Measurements from ENCODE around the gene B3GAT1.

Gene B3GAT1

GRCh38 chr11:134376150-134376921, 35.7 kb downstream of the B3GAT1 start:
- TF ChIP-seq ZFX (IDR thresholded peaks at IDR 0.05; ENCODE audit: borderline replicate concordance) (no peak), CTCF (IDR thresholded peaks at IDR 0.05) (no peak)
- no peak overlapping the region for H3K27ac ChIP-seq

- H3K27ac ChIP-seq, result no peak overlapping the region
- no peak for TF ChIP-seq CTCF (IDR thresholded peaks at IDR 0.05)
- TF ChIP-seq ZFX (IDR thresholded peaks at IDR 0.05; ENCODE audit: borderline replicate concordance), result no peak
These were observed 37.0 kb downstream of the B3GAT1 start for GRCh38 chr11:134374891-134375550.

GRCh38 chr11:134374171-134374570, 37.9 kb downstream of the B3GAT1 start:
- H3K27ac ChIP-seq, result no peak overlapping the region
- no peak for TF ChIP-seq ZFX (IDR thresholded peaks at IDR 0.05; ENCODE audit: borderline replicate concordance)
- no peak for TF ChIP-seq CTCF (IDR thresholded peaks at IDR 0.05)

GRCh38 chr11:134373591-134374052, 38.4 kb downstream of the B3GAT1 start:
- TF ChIP-seq CTCF (IDR thresholded peaks at IDR 0.05) (no peak), ZFX (IDR thresholded peaks at IDR 0.05; ENCODE audit: borderline replicate concordance) (no peak)
- no peak overlapping the region for H3K27ac ChIP-seq

GRCh38 chr11:134372961-134373360, 39.1 kb downstream of the B3GAT1 start:
- TF ChIP-seq CTCF (IDR thresholded peaks at IDR 0.05) (no peak), ZFX (IDR thresholded peaks at IDR 0.05; ENCODE audit: borderline replicate concordance) (no peak)
- H3K27ac ChIP-seq, result no peak overlapping the region

GRCh38 chr11:134372536-134372935, 39.5 kb downstream of the B3GAT1 start:
- no peak for TF ChIP-seq CTCF (IDR thresholded peaks at IDR 0.05)
- TF ChIP-seq ZFX (IDR thresholded peaks at IDR 0.05; ENCODE audit: borderline replicate concordance), result no peak
- H3K27ac ChIP-seq, result no peak overlapping the region
